IMR-90 (cell line): ENCODE measurements around the gene ANKRD65. TPM values are rescaled to one million over a fixed set of nuclear protein-coding genes. Genes with fewer than 3 reads are reported as not detected.

Experiments used
- ATAC-seq: fragments of 200-7000 bp; cut with Tn5 transposase; 2 replicates; pipeline ENCODE4 v1.9.1; 2020; ENCODE audit warnings: low read depth, mild to moderate bottlenecking, moderate library complexity
- BruUV-seq: library from RNA; stranded (reverse); fragments of 400-500 nt; replicated peaks from 2 replicates; lab custom pipeline; 2021; lab: Mats Ljungman, UMichigan
- CTCF ChIA-PET: fragments of 300-600 bp; formaldehyde crosslinking; extraction: SDS; loops from one replicate; lab custom pipeline; 2021; ENCODE audit warnings: antibody characterized with exemption; lab: Yijun Ruan, JAX
- POLR2A ChIA-PET: fragments of 300-600 bp; sonication (Branson Sonifier 250); formaldehyde crosslinking; loops from one replicate; lab custom pipeline; 2022; ENCODE audit warnings: antibody characterized with exemption; ENCODE audit not compliant: unreplicated experiment; lab: Charles Lee
- DNase-seq: peaks from one replicate; pipeline ENCODE4 v3.0.0; 2013
- H2AFZ ChIP-seq: replicated peaks from 2 replicates; pipeline ENCODE3; 2013; ENCODE audit warnings: low read length, mild to moderate bottlenecking; ENCODE audit not compliant: poor library complexity
- H2AK5ac ChIP-seq: 2 replicates; pipeline ENCODE4 v1.6.1; 2013; ENCODE audit warnings: low read depth, low read length, inconsistent platforms
- H2AK9ac ChIP-seq: replicated peaks from 2 replicates; pipeline ENCODE3; 2013; ENCODE audit warnings: mild to moderate bottlenecking, low read depth, low read length, moderate library complexity; ENCODE audit not compliant: poor library complexity
- H2BK120ac ChIP-seq: 2 replicates; pipeline ENCODE4 v1.6.1; 2013; ENCODE audit warnings: low read depth, low read length, inconsistent platforms
- H2BK15ac ChIP-seq: 3 replicates; pipeline ENCODE4 v1.6.1; 2013; ENCODE audit warnings: low read depth, low read length, inconsistent platforms
- H2BK20ac ChIP-seq: 2 replicates; pipeline ENCODE4 v1.6.1; 2013; ENCODE audit warnings: low read depth, mild to moderate bottlenecking, inconsistent platforms, low read length, moderate library complexity
- H2BK5ac ChIP-seq: 2 replicates; pipeline ENCODE4 v1.6.1; 2013; ENCODE audit warnings: mild to moderate bottlenecking, low read depth, low read length, inconsistent platforms; ENCODE audit not compliant: poor library complexity, severe bottlenecking
- H3K14ac ChIP-seq: replicated peaks from 2 replicates; pipeline ENCODE4 v1.6.1; 2013; ENCODE audit warnings: low read depth, low read length, inconsistent platforms
- H3K18ac ChIP-seq: 2 replicates; pipeline ENCODE4 v1.6.1; 2013; ENCODE audit warnings: low read depth, low read length, control low read depth
- H3K23ac ChIP-seq: 2 replicates; pipeline ENCODE4 v1.6.1; 2013; ENCODE audit warnings: low read depth, low read length, inconsistent platforms
- H3K27ac ChIP-seq: 2 replicates; pipeline ENCODE4 v1.5.1; 2013; ENCODE audit warnings: mild to moderate bottlenecking, control low read depth, low read length; ENCODE audit not compliant: insufficient read depth
- H3K27me3 ChIP-seq: 2 replicates; pipeline ENCODE4 v1.6.1; 2013; ENCODE audit warnings: low read length; ENCODE audit not compliant: control insufficient read depth, insufficient read depth
- H3K36me3 ChIP-seq: 2 replicates; pipeline ENCODE4 v1.6.1; 2013; ENCODE audit warnings: low read length, mixed read lengths; ENCODE audit not compliant: control insufficient read depth, insufficient read depth
- H3K4ac ChIP-seq: 2 replicates; pipeline ENCODE4 v1.6.1; 2013; ENCODE audit warnings: low read depth, low read length, inconsistent platforms
- H3K4me1 ChIP-seq: 2 replicates; pipeline ENCODE4 v1.6.1; 2013; ENCODE audit warnings: low read length, mixed read lengths; ENCODE audit not compliant: control insufficient read depth, insufficient read depth
- H3K4me2 ChIP-seq: 2 replicates; pipeline ENCODE4 v1.6.1; 2013; ENCODE audit warnings: low read depth, mild to moderate bottlenecking, control low read depth, low read length, moderate library complexity
- H3K4me3 ChIP-seq: 2 replicates; pipeline ENCODE4 v1.5.1; 2013; ENCODE audit warnings: low read depth, mild to moderate bottlenecking, control low read depth, low read length, moderate library complexity; ENCODE audit not compliant: insufficient read depth
- H3K56ac ChIP-seq: 2 replicates; pipeline ENCODE4 v1.6.1; 2013; ENCODE audit warnings: low read length, inconsistent platforms; ENCODE audit not compliant: insufficient read depth; ENCODE audit errors: extremely low read depth
- H3K79me1 ChIP-seq, 2 experiments: 2 replicates each; pipeline ENCODE4 v1.6.1; 2013; ENCODE audit warnings: low read length in 2 of 2, inconsistent platforms in 1 of 2, low read depth in 1 of 2
- H3K9ac ChIP-seq: 2 replicates; pipeline ENCODE4 v1.6.1; 2013; ENCODE audit warnings: low read depth, low read length, control low read depth
- H3K9me1 ChIP-seq: 2 replicates; pipeline ENCODE4 v1.6.1; 2013; ENCODE audit warnings: low read length, inconsistent platforms; ENCODE audit not compliant: insufficient read depth
- H3K9me3 ChIP-seq: 2 replicates; pipeline ENCODE4 v1.6.1; 2013; ENCODE audit warnings: low read length; ENCODE audit not compliant: control insufficient read depth, insufficient read depth
- H4K20me1 ChIP-seq: 2 replicates; pipeline ENCODE4 v1.6.1; 2013; ENCODE audit warnings: low read length, inconsistent platforms; ENCODE audit not compliant: insufficient read depth
- H4K5ac ChIP-seq: 2 replicates; pipeline ENCODE4 v1.6.1; 2013; ENCODE audit warnings: mild to moderate bottlenecking, low read depth, low read length, control low read depth
- H4K8ac ChIP-seq, 2 experiments: 2 replicates each; pipeline ENCODE4 v1.6.1; 2013; ENCODE audit warnings: low read depth in 2 of 2, low read length in 2 of 2, control low read depth in 1 of 2, inconsistent platforms in 1 of 2
- H4K91ac ChIP-seq: 2 replicates; pipeline ENCODE4 v1.6.1; 2013; ENCODE audit warnings: low read depth, low read length, inconsistent platforms; ENCODE audit not compliant: insufficient read depth
- CEBPB ChIP-seq: IDR thresholded peaks from 2 replicates; pipeline ENCODE4 v1.6.1; 2012; ENCODE audit warnings: low read depth, low read length, improper control_type of control experiment
- ELK1 ChIP-seq: fragments of 150-350 bp; IDR thresholded peaks from 2 replicates; pipeline ENCODE4 v1.6.1; 2016; ENCODE audit warnings: low read depth, mild to moderate bottlenecking, low read length, moderate library complexity, borderline replicate concordance
- FOS ChIP-seq: fragments of 150-350 bp; IDR thresholded peaks from 2 replicates; pipeline ENCODE4 v1.6.1; 2016; ENCODE audit warnings: low read depth, low read length
- MAFK ChIP-seq: IDR thresholded peaks from 2 replicates; pipeline ENCODE4 v1.6.1; 2012; ENCODE audit warnings: low read depth, low read length, improper control_type of control experiment
- MXI1 ChIP-seq: IDR thresholded peaks from 2 replicates; pipeline ENCODE4 v1.6.1; 2012; ENCODE audit warnings: low read depth, mild to moderate bottlenecking, low read length, moderate library complexity, borderline replicate concordance
- NFE2L2 ChIP-seq: fragments of 150-350 bp; IDR thresholded peaks from 2 replicates; pipeline ENCODE4 v1.6.1; 2016; ENCODE audit warnings: low read depth, mild to moderate bottlenecking, low read length
- POLR2A ChIP-seq: IDR thresholded peaks from 2 replicates; pipeline ENCODE4 v1.6.1; 2012; ENCODE audit warnings: mild to moderate bottlenecking, low read depth, low read length
- RFX5 ChIP-seq: IDR thresholded peaks from 2 replicates; pipeline ENCODE4 v1.8.0; 2012; ENCODE audit warnings: low read depth, mild to moderate bottlenecking, low read length, moderate library complexity
- WGBS, 2 experiments: methylation state at CpG; one replicate each; pipeline versions ENCODE4 v1.1.5 to v1.1.7; 2013; ENCODE audit warnings: missing lambda C conversion rate in 2 of 2; ENCODE audit not compliant: insufficient read length in 1 of 2; ENCODE audit errors: extremely low coverage in 2 of 2; 5-methylcytosine and 5-hydroxymethylcytosine counted together
- dilution Hi-C: fragments of 300-500 bp; cut with HindIII; formaldehyde crosslinking; loops from one replicate; pipeline ENCODE4 v1.14.3; 2018; ENCODE audit warnings: low sequenced_read_pairs; ENCODE audit not compliant: unreplicated experiment
- in situ Hi-C: fragments of 300-500 bp; cut with MboI; formaldehyde crosslinking; loops from 3 replicates; pipeline ENCODE4 v1.14.3; 2019; ENCODE audit warnings: low sequenced_read_pairs, inconsistent platforms, mixed read lengths
- intact Hi-C: fragments of 100-400 bp; cut with micrococcal nuclease; formaldehyde crosslinking; loops from 2 replicates; pipeline ENCODE4 v1.10.0; 2022
- polyA plus RNA-seq, 3 experiments: library from polyadenylated mRNA; depleted of rRNA; stranded (reverse); fragments of >200 nt; gene quantifications; 2 replicates each; pipeline ENCODE4 v1.2.3, GENCODE V29; 2012; ENCODE audit warnings: low replicate concordance in 1 of 3
- total RNA-seq: library from RNA; depleted of rRNA; stranded (reverse); fragments of >200 nt; gene quantifications from 2 replicates; pipeline ENCODE4 v1.2.3, GENCODE V29; 2012
- TF ChIP-seq, protein P1 (sequence below): conservative IDR thresholded peaks from 2 replicates; pipeline ENCODE4 v1.5.1; 2012; ENCODE audit warnings: mild to moderate bottlenecking, low read depth, low read length, improper control_type of control experiment
- TF ChIP-seq, protein P2 (sequence below): fragments of 150-350 bp; IDR thresholded peaks from 2 replicates; pipeline ENCODE4 v1.6.1; 2017; ENCODE audit warnings: mild to moderate bottlenecking, antibody characterized with exemption, low read length, low read depth

ANKRD65 gene
- total and polyA plus RNA-seq, 2 of the 4 experiments (the other 2 are of a cell fraction) = 0.09 TPM; not detected in 1

DNA sequence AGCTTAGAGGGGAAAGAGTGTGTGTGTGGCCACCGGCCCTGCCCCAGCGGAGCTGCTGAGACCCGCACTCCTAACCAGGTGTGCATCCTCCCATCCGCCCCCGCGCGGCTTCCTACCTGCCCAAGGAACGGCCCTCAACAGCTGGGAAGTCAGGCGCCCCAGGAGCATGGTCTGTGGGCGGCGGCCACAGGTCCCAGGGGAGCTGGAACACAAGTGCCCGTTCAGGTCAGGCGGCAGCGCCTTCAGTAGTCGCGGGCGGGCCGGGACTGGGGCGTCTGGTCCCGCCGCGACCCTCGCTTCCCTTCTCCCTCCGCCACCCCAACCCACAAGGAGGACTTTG, 46.5 kb downstream of the ANKRD65 start:
- DNase-seq = no peak
- H3K36me3 ChIP-seq = peaks cover 8% of the 10 kb centered on the region
- in situ Hi-C loops = no loop called here

More for the DNA sequence above, 46.5 kb downstream of the ANKRD65 start:
- peak overlapping the region; percentile 47 for H3K9ac ChIP-seq
- no peak for ATAC-seq
- 0% methylated on average over 8 of the region's 24 CpGs; no CpG with 5 or more reads in 1 of the 2 experiments for WGBS, 2 experiments
- dilution Hi-C loops (no loop called here), intact Hi-C loops (no loop called here)
- peak overlapping the region; percentile 16; the same call in 1 of the 2 replicates for H3K56ac ChIP-seq
- H3K79me1 ChIP-seq = peaks cover 3 to 50% of the 10 kb centered on the region in 2 experiments; a peak in 3 of 4 replicates
- H2BK120ac ChIP-seq = 0 out of 2 replicates have a peak overlapping the region, but pooled peaks have one; percentile 8
- peak overlapping the region; percentile 72 for H2AK5ac ChIP-seq
- no peak overlapping the region for H4K5ac ChIP-seq
- peak overlapping the region; percentile 35 to 64; a peak in 2 of 4 replicates for H4K8ac ChIP-seq
- H2BK5ac ChIP-seq = peak overlapping the region; percentile 59
- ChIA-PET CTCF (interaction anchor here (0.5 to 1.0 kb wide), 2 partner anchors 55 to 284 kb away, joined by 3 to 4 read pairs; no protein-coding TSS in a partner anchor), POLR2A (interaction anchor here (0.8 kb wide), 2 partner anchors 15 to 29 kb away, joined by 3 read pairs; no protein-coding TSS in a partner anchor)
- peak overlapping the region; percentile 94 for H2AK9ac ChIP-seq
- H4K20me1 ChIP-seq = peaks cover 11% of the 10 kb centered on the region; the same call in 1 of the 2 replicates
- BruUV-seq = no TSS peak
- peak overlapping the region; percentile 9 for H4K91ac ChIP-seq
- peaks cover 12% of the 10 kb centered on the region for H3K4me1 ChIP-seq
- H3K4me3 ChIP-seq = peak overlapping the region; percentile 59
- no peak overlapping the region for H2BK20ac ChIP-seq
- 0 out of 2 replicates have a peak overlapping the region, but pooled peaks have one; percentile 59 for H3K23ac ChIP-seq
- no peaks in the 10 kb centered on the region for H3K9me3 ChIP-seq
- peak overlapping the region; percentile 71; the same call in 1 of the 2 replicates for H3K14ac ChIP-seq
- H3K9me1 ChIP-seq = 0 out of 2 replicates have a peak, but pooled peaks cover 5% of the 10 kb centered on the region
- peak overlapping the region; percentile 43 for H3K4ac ChIP-seq
- H3K18ac ChIP-seq = no peak overlapping the region
- peak overlapping the region; percentile 43 for H3K27ac ChIP-seq
- H3K27me3 ChIP-seq = no peaks in the 10 kb centered on the region
- TF ChIP-seq CEBPB (no peak), RFX5 (no peak), MAFK (no peak), ELK1 (no peak), MXI1 (no peak), FOS (no peak), POLR2A (no peak), NFE2L2 (no peak)
- TF ChIP-seq, protein P1, sequence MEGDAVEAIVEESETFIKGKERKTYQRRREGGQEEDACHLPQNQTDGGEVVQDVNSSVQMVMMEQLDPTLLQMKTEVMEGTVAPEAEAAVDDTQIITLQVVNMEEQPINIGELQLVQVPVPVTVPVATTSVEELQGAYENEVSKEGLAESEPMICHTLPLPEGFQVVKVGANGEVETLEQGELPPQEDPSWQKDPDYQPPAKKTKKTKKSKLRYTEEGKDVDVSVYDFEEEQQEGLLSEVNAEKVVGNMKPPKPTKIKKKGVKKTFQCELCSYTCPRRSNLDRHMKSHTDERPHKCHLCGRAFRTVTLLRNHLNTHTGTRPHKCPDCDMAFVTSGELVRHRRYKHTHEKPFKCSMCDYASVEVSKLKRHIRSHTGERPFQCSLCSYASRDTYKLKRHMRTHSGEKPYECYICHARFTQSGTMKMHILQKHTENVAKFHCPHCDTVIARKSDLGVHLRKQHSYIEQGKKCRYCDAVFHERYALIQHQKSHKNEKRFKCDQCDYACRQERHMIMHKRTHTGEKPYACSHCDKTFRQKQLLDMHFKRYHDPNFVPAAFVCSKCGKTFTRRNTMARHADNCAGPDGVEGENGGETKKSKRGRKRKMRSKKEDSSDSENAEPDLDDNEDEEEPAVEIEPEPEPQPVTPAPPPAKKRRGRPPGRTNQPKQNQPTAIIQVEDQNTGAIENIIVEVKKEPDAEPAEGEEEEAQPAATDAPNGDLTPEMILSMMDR = no peak
- TF ChIP-seq, protein P2, sequence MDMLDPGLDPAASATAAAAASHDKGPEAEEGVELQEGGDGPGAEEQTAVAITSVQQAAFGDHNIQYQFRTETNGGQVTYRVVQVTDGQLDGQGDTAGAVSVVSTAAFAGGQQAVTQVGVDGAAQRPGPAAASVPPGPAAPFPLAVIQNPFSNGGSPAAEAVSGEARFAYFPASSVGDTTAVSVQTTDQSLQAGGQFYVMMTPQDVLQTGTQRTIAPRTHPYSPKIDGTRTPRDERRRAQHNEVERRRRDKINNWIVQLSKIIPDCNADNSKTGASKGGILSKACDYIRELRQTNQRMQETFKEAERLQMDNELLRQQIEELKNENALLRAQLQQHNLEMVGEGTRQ = no peak
- no peak overlapping the region for H2BK15ac ChIP-seq
- peak overlapping the region; percentile 93 for H2AFZ ChIP-seq
- peak overlapping the region; percentile 96 for H3K4me2 ChIP-seq
